ENCODE results near the gene OTC. TPM values are rescaled to one million over a fixed set of nuclear protein-coding genes. Genes with fewer than 3 reads are reported as not detected.

The OTC gene
- total RNA-seq: 10 to 100 TPM in 1 of 2 donors, 1 to 10 TPM in 1; 2.6 to 10.2 TPM

- no peak for DNase-seq
- Histone ChIP-seq H3K36me3 (no peaks in the 10 kb centered on the region), H3K9me3 (no peaks in the 10 kb centered on the region), H3K27me3 (peaks cover 3% of the 10 kb centered on the region), H3K9ac (ENCODE audit: low read depth in 2 of 2, low read length in 2 of 2) (peak within 1 kb of the TSS in 1 of 2 donors; percentile 23), H3K4me3 (no peak within 1 kb of the TSS), H3K27ac (no peak within 1 kb of the TSS), H3K4me1 (no peaks in the 10 kb centered on the region)
- no peak for TF ChIP-seq CTCF (IDR thresholded peaks at IDR 0.05)
- intact Hi-C loops (cut with DNase I): no loop called here
Observed at GRCh38 chrX:38352362-38352761, at the start of gene OTC. Gene OTC, plus strand, starts transcription at chrX:38352604. Its CDS starts 93 bp downstream, at chrX:38352697.

DNA sequence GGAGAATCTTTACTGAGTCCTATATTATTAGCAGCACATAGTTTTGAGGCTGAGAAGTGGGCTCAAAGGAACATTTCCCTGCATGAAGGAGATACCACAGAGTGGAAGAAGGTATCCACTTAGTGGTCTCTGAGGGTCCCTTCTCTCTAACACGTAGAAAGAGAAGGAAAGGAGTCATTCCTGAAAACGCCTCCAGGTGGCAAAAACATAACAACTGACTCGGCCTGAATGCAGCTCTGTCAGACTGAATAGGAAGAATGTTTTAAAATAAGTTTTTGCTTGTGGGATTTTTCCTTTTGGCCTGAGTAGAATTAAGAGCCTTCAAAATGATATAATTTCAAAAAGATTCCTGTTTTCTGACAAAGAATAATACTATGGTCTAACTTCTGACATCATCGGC is 48.4 kb upstream of the OTC start:
- intact Hi-C loops (cut with DNase I): no loop called here
- no peaks in the 10 kb centered on the region for H3K4me1 ChIP-seq
- H3K9ac ChIP-seq (ENCODE audit: low read depth in 2 of 2, low read length in 2 of 2): no peak overlapping the region
- no peak overlapping the region for H3K27ac ChIP-seq
- no peaks in the 10 kb centered on the region for H3K27me3 ChIP-seq
- no peaks in the 10 kb centered on the region for H3K36me3 ChIP-seq
- no peak for TF ChIP-seq CTCF (IDR thresholded peaks at IDR 0.05)
- no peak overlapping the region for H3K4me3 ChIP-seq
- H3K9me3 ChIP-seq: no peaks in the 10 kb centered on the region
- DNase-seq: no peak

GRCh38 chrX:38305971-38306370 is 46.4 kb upstream of the OTC start:
- H3K36me3 ChIP-seq: no peaks in the 10 kb centered on the region
- no peaks in the 10 kb centered on the region for H3K4me1 ChIP-seq
- no peak overlapping the region for H3K9ac ChIP-seq (ENCODE audit: low read depth in 2 of 2, low read length in 2 of 2)
- H3K27ac ChIP-seq: no peak overlapping the region
- H3K4me3 ChIP-seq: no peak overlapping the region
- no peak for TF ChIP-seq CTCF (IDR thresholded peaks at IDR 0.05)
- H3K27me3 ChIP-seq: no peaks in the 10 kb centered on the region
- DNase-seq: no peak
- no peaks in the 10 kb centered on the region for H3K9me3 ChIP-seq
- intact Hi-C loops (cut with DNase I): no loop called here

DNA sequence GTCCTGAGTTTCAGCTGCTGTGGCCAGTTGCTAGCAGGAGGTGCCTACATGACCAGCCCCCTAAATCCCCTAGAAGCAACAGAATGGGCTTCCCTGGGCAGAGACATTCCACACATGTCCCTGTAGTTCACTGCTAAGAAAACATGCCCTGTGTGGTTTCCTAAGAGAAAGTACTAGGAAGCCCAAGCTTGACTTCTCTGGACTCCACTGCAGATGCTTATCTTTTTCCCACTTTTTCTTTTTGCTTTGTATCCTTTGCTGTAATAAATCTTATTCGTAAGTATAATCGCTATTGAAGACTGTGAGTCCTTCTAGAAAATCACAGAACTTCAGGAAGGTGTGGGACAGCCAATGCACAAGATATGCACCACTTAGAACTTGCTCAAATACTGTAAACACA is 40.7 kb upstream of the OTC start:
- no peak for TF ChIP-seq CTCF (IDR thresholded peaks at IDR 0.05)
- Histone ChIP-seq H3K9ac (ENCODE audit: low read depth in 2 of 2, low read length in 2 of 2) (no peak overlapping the region), H3K9me3 (no peaks in the 10 kb centered on the region), H3K4me3 (no peak overlapping the region), H3K36me3 (no peaks in the 10 kb centered on the region), H3K4me1 (no peaks in the 10 kb centered on the region), H3K27me3 (no peaks in the 10 kb centered on the region), H3K27ac (no peak overlapping the region)
- no peak for DNase-seq
- intact Hi-C loops (cut with DNase I): no loop called here

- TF ChIP-seq CTCF (IDR thresholded peaks at IDR 0.05): no peak
- Histone ChIP-seq H3K36me3 (no peaks in the 10 kb centered on the region), H3K4me1 (no peaks in the 10 kb centered on the region), H3K9me3 (no peaks in the 10 kb centered on the region), H3K4me3 (no peak overlapping the region), H3K27ac (no peak overlapping the region), H3K27me3 (no peaks in the 10 kb centered on the region), H3K9ac (ENCODE audit: low read depth in 2 of 2, low read length in 2 of 2) (no peak overlapping the region)
- intact Hi-C loops (cut with DNase I): no loop called here
- DNase-seq: no peak
Observed at GRCh38 chrX:38312436-38312835, 40.0 kb upstream of the OTC start.

- H3K27ac ChIP-seq: no peak overlapping the region
- no peak overlapping the region for H3K4me3 ChIP-seq
- H3K27me3 ChIP-seq: no peaks in the 10 kb centered on the region
- no peaks in the 10 kb centered on the region for H3K9me3 ChIP-seq
- intact Hi-C loops (cut with DNase I): no loop called here
- TF ChIP-seq CTCF (IDR thresholded peaks at IDR 0.05): no peak
- DNase-seq: no peak
- H3K9ac ChIP-seq (ENCODE audit: low read depth in 2 of 2, low read length in 2 of 2): no peak overlapping the region
- H3K36me3 ChIP-seq: no peaks in the 10 kb centered on the region
- no peaks in the 10 kb centered on the region for H3K4me1 ChIP-seq
Observed at GRCh38 chrX:38313190-38313589, 39.2 kb upstream of the OTC start.

All from colonic mucosa (tissue), 4 donors.